COLO829 (cell line): Measurements from ENCODE around the gene BPIFA2.
"Not testable (repeated sequence)": the region's sequence is repeated elsewhere in the genome, so short reads cannot be mapped to it uniquely, and the experiment has no call there.

ENCODE experiments used
- DNase-seq: peaks from one replicate; pipeline ENCODE4 v3.0.0; 2012; ENCODE audit warnings: low spot score

BPIFA2 gene

GRCh38 chr20:33162313-33162712, 5.6 kb upstream of the BPIFA2 start:
- DNase-seq: no peak

- DNase-seq: no peak
Measured at GRCh38 chr20:33162753-33163152, 5.2 kb upstream of the BPIFA2 start.

- no peak for DNase-seq
Measured at GRCh38 chr20:33163856-33164762, 3.9 kb upstream of the BPIFA2 start.

GRCh38 chr20:33164763-33165095, 3.2 kb upstream of the BPIFA2 start:
- no peak for DNase-seq

- peak; percentile 57 for DNase-seq
Measured at GRCh38 chr20:33165416-33166055, 2.4 kb upstream of the BPIFA2 start.

GRCh38 chr20:33166533-33167113, 1.3 kb upstream of the BPIFA2 start:
- no peak for DNase-seq

- no peak for DNase-seq
Measured at GRCh38 chr20:33169176-33169794, 1.3 kb downstream of the BPIFA2 start.

- no peak for DNase-seq
Measured at GRCh38 chr20:33172781-33173180, 4.8 kb downstream of the BPIFA2 start.

GRCh38 chr20:33175123-33175522, 7.2 kb downstream of the BPIFA2 start:
- no peak for DNase-seq

GRCh38 chr20:33176101-33176500, 8.1 kb downstream of the BPIFA2 start:
- DNase-seq: no peak

GRCh38 chr20:33177866-33178265, 9.9 kb downstream of the BPIFA2 start:
- DNase-seq: peak; percentile 68

GRCh38 chr20:33178726-33179125, 10.8 kb downstream of the BPIFA2 start:
- no peak for DNase-seq

- no peak for DNase-seq
Measured at GRCh38 chr20:33180169-33180568, 12.2 kb downstream of the BPIFA2 start.

GRCh38 chr20:33181482-33182093, 13.6 kb downstream of the BPIFA2 start:
- DNase-seq: no peak

- no peak for DNase-seq
Measured at GRCh38 chr20:33183312-33183711, 15.4 kb downstream of the BPIFA2 start.

GRCh38 chr20:33185031-33185590, 17.2 kb downstream of the BPIFA2 start:
- not testable (repeated sequence) for DNase-seq

- DNase-seq: no peak
Measured at GRCh38 chr20:33187491-33187890, 19.5 kb downstream of the BPIFA2 start.

GRCh38 chr20:33188421-33188820, 20.5 kb downstream of the BPIFA2 start:
- DNase-seq: no peak

- no peak for DNase-seq
Measured at GRCh38 chr20:33191484-33191883, 23.5 kb downstream of the BPIFA2 start.

GRCh38 chr20:33191955-33192354, 24.0 kb downstream of the BPIFA2 start:
- no peak for DNase-seq

GRCh38 chr20:33192912-33193501, 25.0 kb downstream of the BPIFA2 start:
- peak; percentile 35 for DNase-seq

- no peak for DNase-seq
Measured at GRCh38 chr20:33199026-33199425, 31.1 kb downstream of the BPIFA2 start.
